ENCODE results near the gene DHX57. TPM values are rescaled to one million over a fixed set of nuclear protein-coding genes. Genes with fewer than 3 reads are reported as not detected.
A peak's percentile ranks its signal among the peaks of the same experiment; 100 is the strongest.
"Not testable (repeated sequence)": the region's sequence is repeated elsewhere in the genome, so short reads cannot be mapped to it uniquely, and the experiment has no call there.

The DHX57 gene
- total and polyA plus RNA-seq, 2 experiments from 2014 or later, result 14.7 to 23.0 TPM

DNA sequence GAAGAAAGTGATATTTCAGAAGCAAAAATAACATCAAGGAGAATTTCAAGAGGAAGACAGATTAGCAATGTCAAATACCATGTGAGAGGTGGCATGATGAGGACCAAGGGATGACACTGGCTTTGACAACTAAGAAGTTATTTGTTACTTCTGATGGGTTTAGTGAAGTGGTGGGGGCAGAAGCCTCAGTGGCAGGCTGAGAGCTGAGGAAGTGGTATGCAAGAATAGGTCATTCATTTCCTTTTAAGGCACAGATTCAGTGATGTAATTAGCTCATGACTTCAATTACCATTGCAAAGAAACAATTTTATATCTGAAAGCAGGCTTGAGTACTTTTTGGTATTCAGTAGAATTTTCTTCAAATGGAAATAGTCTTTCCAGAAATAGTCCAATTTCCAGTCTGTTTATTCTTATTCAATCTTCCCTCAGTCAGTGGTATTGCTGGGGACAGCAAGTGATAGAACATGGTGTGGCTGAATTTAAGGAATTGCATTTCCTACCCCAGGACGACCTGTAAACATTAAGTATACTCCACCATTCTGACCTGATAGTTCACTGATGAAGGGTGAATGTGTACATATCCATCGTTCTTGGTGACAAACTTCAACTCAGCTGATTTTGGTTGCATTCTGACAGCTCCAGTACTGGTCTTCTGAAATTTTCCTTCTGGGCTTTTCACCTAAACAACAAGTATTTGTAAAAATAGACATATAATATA, 69.6 kb downstream of the DHX57 start:
- no peak for DNase-seq (ENCODE audit: low read depth in 1 of 2, low spot score in 1 of 2)
- TF ChIP-seq, protein P1, sequence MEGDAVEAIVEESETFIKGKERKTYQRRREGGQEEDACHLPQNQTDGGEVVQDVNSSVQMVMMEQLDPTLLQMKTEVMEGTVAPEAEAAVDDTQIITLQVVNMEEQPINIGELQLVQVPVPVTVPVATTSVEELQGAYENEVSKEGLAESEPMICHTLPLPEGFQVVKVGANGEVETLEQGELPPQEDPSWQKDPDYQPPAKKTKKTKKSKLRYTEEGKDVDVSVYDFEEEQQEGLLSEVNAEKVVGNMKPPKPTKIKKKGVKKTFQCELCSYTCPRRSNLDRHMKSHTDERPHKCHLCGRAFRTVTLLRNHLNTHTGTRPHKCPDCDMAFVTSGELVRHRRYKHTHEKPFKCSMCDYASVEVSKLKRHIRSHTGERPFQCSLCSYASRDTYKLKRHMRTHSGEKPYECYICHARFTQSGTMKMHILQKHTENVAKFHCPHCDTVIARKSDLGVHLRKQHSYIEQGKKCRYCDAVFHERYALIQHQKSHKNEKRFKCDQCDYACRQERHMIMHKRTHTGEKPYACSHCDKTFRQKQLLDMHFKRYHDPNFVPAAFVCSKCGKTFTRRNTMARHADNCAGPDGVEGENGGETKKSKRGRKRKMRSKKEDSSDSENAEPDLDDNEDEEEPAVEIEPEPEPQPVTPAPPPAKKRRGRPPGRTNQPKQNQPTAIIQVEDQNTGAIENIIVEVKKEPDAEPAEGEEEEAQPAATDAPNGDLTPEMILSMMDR (IDR thresholded peaks at IDR 0.05; ENCODE audit: low read depth, low read length), result no peak
- no peaks in the 10 kb centered on the region for H3K27me3 ChIP-seq

DNA sequence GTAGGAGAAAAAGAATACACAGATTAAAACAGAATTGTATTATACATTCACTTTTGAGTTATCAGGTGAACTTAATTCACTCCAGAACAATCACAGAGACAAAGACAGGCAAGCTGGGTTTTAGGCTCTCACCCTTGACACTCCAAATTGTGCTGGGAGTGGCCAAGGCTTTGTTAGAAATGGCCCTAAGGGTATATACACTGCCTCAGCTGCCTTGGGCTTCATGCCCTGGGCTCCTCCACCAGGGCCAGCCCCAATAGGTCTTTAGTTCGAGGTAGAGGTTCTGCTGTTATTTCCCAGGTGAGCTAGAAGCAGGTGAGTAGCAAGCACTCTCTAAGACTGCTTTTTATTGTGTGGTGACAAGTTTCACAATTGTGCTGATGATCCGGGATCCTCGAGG, 77.8 kb downstream of the DHX57 start:
- DNase-seq (ENCODE audit: low read depth in 1 of 2, low spot score in 1 of 2), result no peak
- TF ChIP-seq, protein P1 (IDR thresholded peaks at IDR 0.05; ENCODE audit: low read depth, low read length), result no peak
- Histone ChIP-seq H3K9me3 (ENCODE audit: low read depth) (no peaks in the 10 kb centered on the region), H3K4me3 (no peak overlapping the region), H3K27me3 (no peaks in the 10 kb centered on the region), H3K4me1 (ENCODE audit: low read depth) (no peaks in the 10 kb centered on the region), H3K36me3 (peaks cover 5% of the 10 kb centered on the region), H3K27ac (peak overlapping the region; percentile 49)

More for the DNA sequence above, 69.6 kb downstream of the DHX57 start:
- H3K4me1 ChIP-seq (ENCODE audit: low read depth), result no peaks in the 10 kb centered on the region
- H3K9me3 ChIP-seq (ENCODE audit: low read depth), result no peaks in the 10 kb centered on the region
- H3K27ac ChIP-seq, result no peak overlapping the region
- H3K4me3 ChIP-seq, result no peak overlapping the region
- H3K36me3 ChIP-seq, result peaks cover 8% of the 10 kb centered on the region

DNA sequence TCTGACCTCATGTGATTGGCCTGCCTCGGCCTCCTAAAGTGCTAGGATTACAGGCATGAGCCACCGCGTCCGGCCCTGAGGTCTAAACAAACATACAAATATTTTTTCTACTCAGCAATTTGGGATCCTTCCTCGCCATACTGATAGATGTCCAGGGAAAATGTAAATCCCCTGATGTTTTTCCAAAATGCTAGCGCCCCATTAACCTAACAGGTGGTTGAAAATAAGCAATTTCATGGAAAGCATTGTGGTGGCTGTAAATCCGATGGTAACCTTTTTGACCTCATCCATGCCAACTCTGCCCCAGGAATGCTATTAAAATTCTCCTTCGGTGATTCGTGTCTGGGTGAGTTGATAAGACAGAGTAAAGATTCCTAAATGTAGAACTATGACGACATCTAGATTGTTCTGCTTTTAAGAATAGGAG, 78.5 kb downstream of the DHX57 start:
- DNase-seq (ENCODE audit: low read depth in 1 of 2, low spot score in 1 of 2), result no peak
- H3K27ac ChIP-seq, result peak overlapping the region; percentile 49
- TF ChIP-seq, protein P1 (IDR thresholded peaks at IDR 0.05; ENCODE audit: low read depth, low read length), result no peak

GRCh38 chr2:38795016-38795415, 80.7 kb downstream of the DHX57 start:
- not testable (repeated sequence) for H3K9me3 ChIP-seq (ENCODE audit: low read depth); H3K27me3 ChIP-seq; H3K27ac ChIP-seq; H3K4me1 ChIP-seq (ENCODE audit: low read depth); H3K36me3 ChIP-seq; DNase-seq (ENCODE audit: low read depth in 1 of 2, low spot score in 1 of 2); H3K4me3 ChIP-seq

More for the DNA sequence above, 78.5 kb downstream of the DHX57 start:
- no peak overlapping the region for H3K4me3 ChIP-seq
- H3K9me3 ChIP-seq (ENCODE audit: low read depth), result no peaks in the 10 kb centered on the region
- H3K27me3 ChIP-seq, result no peaks in the 10 kb centered on the region
- peaks cover 5% of the 10 kb centered on the region for H3K36me3 ChIP-seq
- H3K4me1 ChIP-seq (ENCODE audit: low read depth), result no peaks in the 10 kb centered on the region

- Histone ChIP-seq H3K9me3 (ENCODE audit: low read depth) (no peaks in the 10 kb centered on the region), H3K36me3 (peaks cover 5% of the 10 kb centered on the region), H3K4me3 (no peak overlapping the region), H3K27ac (no peak overlapping the region), H3K27me3 (no peaks in the 10 kb centered on the region), H3K4me1 (ENCODE audit: low read depth) (no peaks in the 10 kb centered on the region)
- TF ChIP-seq, protein P1 (IDR thresholded peaks at IDR 0.05; ENCODE audit: low read depth, low read length), result no peak
- DNase-seq (ENCODE audit: low read depth in 1 of 2, low spot score in 1 of 2), result no peak
These were observed 81.3 kb downstream of the DHX57 start for GRCh38 chr2:38794235-38794946.

- no peak for DNase-seq (ENCODE audit: low read depth in 1 of 2, low spot score in 1 of 2)
- Histone ChIP-seq H3K4me3 (no peak overlapping the region), H3K4me1 (ENCODE audit: low read depth) (no peaks in the 10 kb centered on the region), H3K36me3 (peaks cover 5% of the 10 kb centered on the region), H3K27ac (no peak overlapping the region), H3K27me3 (no peaks in the 10 kb centered on the region), H3K9me3 (ENCODE audit: low read depth) (no peaks in the 10 kb centered on the region)
- TF ChIP-seq, protein P1 (IDR thresholded peaks at IDR 0.05; ENCODE audit: low read depth, low read length), result no peak
These were observed 82.2 kb downstream of the DHX57 start for GRCh38 chr2:38793511-38793910.
